Large intestine (tissue), 3 donors: ENCODE measurements around the gene CDX2. TPM values are rescaled to one million over a fixed set of nuclear protein-coding genes. Genes with fewer than 3 reads are reported as not detected.

Source experiments
- DNase-seq, 2 donors: peaks; one replicate each; pipeline versions ENCODE4 v3.0.0 to v3.0.0-alpha.2; 2013
- H3K27ac ChIP-seq: one replicate; pipeline ENCODE4 v1.5.1; 2013; ENCODE audit warnings: low read length
- H3K27me3 ChIP-seq: 2 replicates; pipeline ENCODE4 v1.6.1; 2013; ENCODE audit warnings: low read length; ENCODE audit not compliant: control insufficient read depth, insufficient read depth
- H3K36me3 ChIP-seq: 2 replicates; pipeline ENCODE4 v1.6.1; 2013; ENCODE audit warnings: low read length; ENCODE audit not compliant: control insufficient read depth, insufficient read depth
- H3K4me1 ChIP-seq: one replicate; pipeline ENCODE4 v1.6.1; 2013; ENCODE audit warnings: low read length; ENCODE audit not compliant: control insufficient read depth, insufficient read depth
- H3K4me3 ChIP-seq: one replicate; pipeline ENCODE4 v1.5.1; 2013; ENCODE audit warnings: low read length
- H3K9me3 ChIP-seq: one replicate; pipeline ENCODE4 v1.6.1; 2013; ENCODE audit warnings: mild to moderate bottlenecking, low read depth, low read length, moderate library complexity; ENCODE audit not compliant: control insufficient read depth
- WGBS: methylation state at CpG from one replicate; pipeline ENCODE4 v1.1.5; 2013; ENCODE audit warnings: low lambda C conversion rate; ENCODE audit not compliant: insufficient coverage; 5-methylcytosine and 5-hydroxymethylcytosine counted together
- polyA plus RNA-seq: library from polyadenylated mRNA; unstranded; fragments of 120-200 nt; gene quantifications from one replicate; pipeline ENCODE4 v1.2.1, GENCODE V29; 2013

The CDX2 gene
- polyA plus RNA-seq, 1 donor = 132 TPM

- Histone ChIP-seq H3K4me1 (peaks cover 21% of the 10 kb centered on the region), H3K4me3 (no peak overlapping the region), H3K9me3 (peaks cover 13% of the 10 kb centered on the region), H3K27ac (no peak overlapping the region), H3K27me3 (peaks cover 75% of the 10 kb centered on the region), H3K36me3 (no peaks in the 10 kb centered on the region)
- DNase-seq = peak in 1 of 2 donors; percentile 24
- WGBS = 80% methylated on average over 1 of the region's 48 CpGs
Observed at GRCh38 chr13:27928805-27929753, 40.0 kb downstream of the CDX2 start.

GRCh38 chr13:27928353-27928804 is 40.7 kb downstream of the CDX2 start:
- Histone ChIP-seq H3K36me3 (no peaks in the 10 kb centered on the region), H3K4me3 (no peak overlapping the region), H3K27ac (no peak overlapping the region), H3K9me3 (peaks cover 13% of the 10 kb centered on the region), H3K4me1 (peaks cover 21% of the 10 kb centered on the region), H3K27me3 (peaks cover 79% of the 10 kb centered on the region)
- no peak for DNase-seq
- no CpG with 5 or more reads among the region's 26 CpGs for WGBS

GRCh38 chr13:27927444-27928352 is 41.4 kb downstream of the CDX2 start:
- DNase-seq = peak in 1 of 2 donors; percentile 65
- whole genome bisulfite sequencing = 49% methylated on average over 2 of the region's 53 CpGs
- no peaks in the 10 kb centered on the region for H3K36me3 ChIP-seq
- peaks cover 85% of the 10 kb centered on the region for H3K27me3 ChIP-seq
- H3K4me1 ChIP-seq = peaks cover 21% of the 10 kb centered on the region
- no peak overlapping the region for H3K27ac ChIP-seq
- peaks cover 13% of the 10 kb centered on the region for H3K9me3 ChIP-seq
- H3K4me3 ChIP-seq = no peak overlapping the region

- Histone ChIP-seq H3K4me3 (no peak overlapping the region), H3K36me3 (no peaks in the 10 kb centered on the region), H3K9me3 (peaks cover 13% of the 10 kb centered on the region), H3K4me1 (peaks cover 27% of the 10 kb centered on the region), H3K27ac (no peak overlapping the region), H3K27me3 (peaks cover 94% of the 10 kb centered on the region)
- WGBS = 48% methylated on average over 4 of the region's 35 CpGs
- DNase-seq = no peak
Observed at GRCh38 chr13:27926644-27927434, 42.3 kb downstream of the CDX2 start.

GRCh38 chr13:27925220-27925991 is 43.7 kb downstream of the CDX2 start:
- H3K4me3 ChIP-seq = no peak overlapping the region
- WGBS = 70% methylated on average over 2 of the region's 9 CpGs
- H3K4me1 ChIP-seq = peaks cover 40% of the 10 kb centered on the region
- H3K9me3 ChIP-seq = peaks cover 24% of the 10 kb centered on the region
- H3K27me3 ChIP-seq = peaks cover 100% of the 10 kb centered on the region
- DNase-seq = no peak
- H3K36me3 ChIP-seq = no peaks in the 10 kb centered on the region
- no peak overlapping the region for H3K27ac ChIP-seq

GRCh38 chr13:27924529-27925141 is 44.5 kb downstream of the CDX2 start:
- no peak for DNase-seq
- peaks cover 100% of the 10 kb centered on the region for H3K27me3 ChIP-seq

GRCh38 chr13:27923794-27924528 is 45.2 kb downstream of the CDX2 start:
- Histone ChIP-seq H3K4me3 (no peak overlapping the region), H3K36me3 (no peaks in the 10 kb centered on the region), H3K27me3 (peaks cover 100% of the 10 kb centered on the region), H3K27ac (no peak overlapping the region), H3K4me1 (peaks cover 40% of the 10 kb centered on the region), H3K9me3 (peaks cover 27% of the 10 kb centered on the region)
- peak in 1 of 2 donors; percentile 17 for DNase-seq
- 17% methylated on average over 1 of the region's 48 CpGs for WGBS

More at GRCh38 chr13:27924529-27925141, 44.5 kb downstream of the CDX2 start:
- Histone ChIP-seq H3K27ac (no peak overlapping the region), H3K4me1 (peaks cover 42% of the 10 kb centered on the region), H3K36me3 (no peaks in the 10 kb centered on the region), H3K4me3 (no peak overlapping the region), H3K9me3 (peaks cover 27% of the 10 kb centered on the region)
- WGBS = no CpG with 5 or more reads among the region's 46 CpGs

GRCh38 chr13:27922883-27923612 is 46.1 kb downstream of the CDX2 start:
- no peak overlapping the region for H3K4me3 ChIP-seq
- H3K36me3 ChIP-seq = no peaks in the 10 kb centered on the region
- H3K4me1 ChIP-seq = peaks cover 31% of the 10 kb centered on the region
- no peak for DNase-seq
- H3K27me3 ChIP-seq = peaks cover 100% of the 10 kb centered on the region
- WGBS = no CpG with 5 or more reads among the region's 24 CpGs
- H3K9me3 ChIP-seq = peaks cover 25% of the 10 kb centered on the region
- no peak overlapping the region for H3K27ac ChIP-seq
